NK-92 (cell line): ENCODE results near the gene B4GALNT3.

Experiments used
- DNase-seq: peaks from one replicate; lab custom pipeline; 2025; ENCODE audit not compliant: unreplicated experiment; lab: John Stamatoyannopoulos, UW

B4GALNT3 gene

DNA sequence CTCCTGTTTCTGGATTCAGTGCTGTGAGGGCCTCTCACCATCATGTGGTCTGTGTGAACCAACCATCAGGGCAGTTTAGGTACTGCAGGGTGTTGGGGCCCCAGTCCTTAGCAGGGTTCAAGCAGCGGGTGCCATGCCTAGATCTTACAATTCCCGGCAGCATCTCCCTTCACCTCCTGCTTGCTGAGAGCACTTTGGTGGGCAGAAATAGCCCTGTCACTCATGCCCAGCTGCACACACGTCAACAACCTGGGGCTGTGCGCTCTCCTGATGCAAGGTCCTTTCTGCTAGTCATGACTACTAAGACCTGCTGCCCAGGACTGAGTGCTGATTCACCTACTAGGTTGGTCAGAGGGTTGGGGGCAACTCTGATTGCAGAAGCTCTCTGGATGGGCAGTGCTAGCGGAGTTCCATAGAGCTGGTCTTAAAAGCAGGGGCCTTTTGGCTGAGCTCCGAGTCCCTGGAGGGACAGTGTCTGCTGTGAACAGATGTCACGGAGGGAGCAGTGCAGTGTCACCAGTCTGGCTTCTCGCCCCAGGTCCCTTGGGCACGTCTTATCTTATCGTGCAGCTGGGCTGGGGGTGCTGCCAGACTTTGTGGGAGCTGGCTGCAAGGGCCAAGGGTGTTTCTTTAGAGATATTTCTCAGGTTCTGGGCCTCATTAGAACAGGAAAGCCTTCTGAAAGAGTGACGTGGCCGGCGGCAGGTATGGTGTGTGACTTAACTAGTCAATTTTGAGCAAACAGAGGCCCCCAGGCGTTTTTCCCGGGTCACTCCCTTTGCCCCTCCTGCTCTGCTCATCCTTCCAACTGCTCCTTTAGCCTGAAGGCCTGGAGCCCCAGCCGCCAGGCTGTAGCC is 131.7 kb downstream of the B4GALNT3 start:
- DNase-seq: no peak

GRCh38 chr12:592024-592505 is 132.3 kb downstream of the B4GALNT3 start:
- DNase-seq: no peak

GRCh38 chr12:593396-594270 is 133.9 kb downstream of the B4GALNT3 start:
- no peak for DNase-seq

DNA sequence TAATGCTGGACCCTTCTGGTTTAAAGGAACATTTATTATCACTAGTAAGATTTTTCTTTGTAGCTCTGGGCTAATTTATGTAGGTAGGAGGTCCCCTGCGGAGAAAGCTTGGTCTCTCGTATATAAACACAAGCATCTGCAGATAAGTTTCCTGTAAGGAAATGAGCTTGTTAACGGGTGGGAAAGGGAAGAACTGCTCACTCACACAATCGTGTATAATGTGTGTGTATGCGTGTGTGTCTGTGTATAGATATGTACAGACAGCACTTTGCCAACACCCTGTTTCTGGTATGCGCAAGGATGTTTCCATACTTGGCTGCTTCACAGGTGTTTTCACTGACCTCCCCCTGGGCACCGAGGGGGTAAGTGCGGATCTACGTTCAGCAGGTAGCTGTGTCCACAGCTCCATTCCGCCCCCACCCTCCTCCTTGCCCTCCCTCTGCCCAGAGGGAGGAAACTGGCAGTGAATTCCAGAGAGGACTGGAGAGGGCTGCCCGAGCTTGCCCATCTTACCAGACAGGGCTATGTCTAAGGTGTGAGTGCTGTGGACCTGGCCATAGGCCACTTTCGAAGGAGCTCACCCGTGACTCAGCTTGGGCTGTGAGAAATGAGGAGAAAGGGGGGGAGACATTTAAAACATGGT is 138.3 kb downstream of the B4GALNT3 start:
- DNase-seq: no peak

DNA sequence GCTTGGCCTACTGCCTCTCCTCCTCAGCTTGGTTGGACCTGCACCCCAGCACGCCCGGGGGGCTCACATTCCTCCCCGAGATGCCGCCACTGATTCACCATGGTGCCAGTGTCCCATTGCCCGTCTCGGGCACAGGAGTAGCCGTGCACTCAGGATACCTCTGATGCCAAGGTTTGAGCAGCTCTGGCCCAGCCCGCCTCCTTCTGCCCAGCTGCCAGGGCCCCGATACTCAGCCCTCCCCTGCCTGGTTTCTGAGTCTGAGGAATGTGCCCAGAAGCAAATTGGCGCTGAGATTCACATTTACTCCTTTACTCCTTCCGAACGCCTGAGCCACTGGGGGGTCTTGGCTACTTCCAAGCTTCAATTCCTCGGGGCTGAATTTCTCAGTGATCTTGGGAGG is 140.0 kb downstream of the B4GALNT3 start:
- no peak for DNase-seq

GRCh38 chr12:601976-602699 is 142.4 kb downstream of the B4GALNT3 start:
- DNase-seq: no peak

GRCh38 chr12:602700-603068 is 142.9 kb downstream of the B4GALNT3 start:
- no peak for DNase-seq

DNA sequence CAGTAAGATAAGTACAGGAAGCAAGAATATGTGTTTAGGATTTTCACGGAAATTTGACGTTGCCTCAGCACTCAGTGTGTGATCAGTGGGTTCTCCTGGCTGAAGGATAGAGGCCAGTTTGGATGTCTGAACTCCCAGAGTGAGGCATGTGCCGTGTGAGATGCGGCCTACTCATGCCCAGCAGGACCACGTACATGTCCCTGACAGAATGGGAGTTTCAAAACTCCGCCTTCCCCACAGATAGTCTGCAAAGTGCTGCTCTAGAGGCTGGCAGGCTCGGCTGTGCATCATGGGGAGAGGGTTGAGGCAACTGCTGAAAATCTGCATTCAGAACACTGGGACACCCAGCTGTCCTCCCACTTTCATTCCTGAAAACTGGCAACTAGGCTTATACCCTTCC is 145.2 kb downstream of the B4GALNT3 start:
- DNase-seq: no peak

GRCh38 chr12:607541-608001 is 147.8 kb downstream of the B4GALNT3 start:
- no peak for DNase-seq

- no peak for DNase-seq
These were observed 148.7 kb downstream of the B4GALNT3 start for GRCh38 chr12:608413-608812.

DNA sequence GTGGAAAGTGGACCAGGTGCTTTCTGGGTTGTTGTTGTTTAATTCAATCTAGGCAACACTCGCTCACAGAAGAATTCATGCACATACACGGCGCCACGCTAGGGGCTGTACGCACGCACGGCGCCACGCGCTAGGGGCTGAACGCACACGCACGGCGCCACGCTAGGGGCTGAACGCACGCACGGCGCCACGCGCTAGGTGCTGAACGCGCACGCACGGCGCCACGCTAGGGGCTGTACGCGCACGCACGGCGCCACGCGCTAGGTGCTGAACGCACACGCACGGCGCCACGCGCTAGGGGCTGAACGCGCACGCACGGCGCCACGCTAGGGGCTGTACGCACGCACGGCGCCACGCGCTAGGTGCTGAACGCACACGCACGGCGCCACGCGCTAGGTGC is 149.2 kb downstream of the B4GALNT3 start:
- no peak for DNase-seq

GRCh38 chr12:611721-612120 is 152.0 kb downstream of the B4GALNT3 start:
- DNase-seq: no peak

DNA sequence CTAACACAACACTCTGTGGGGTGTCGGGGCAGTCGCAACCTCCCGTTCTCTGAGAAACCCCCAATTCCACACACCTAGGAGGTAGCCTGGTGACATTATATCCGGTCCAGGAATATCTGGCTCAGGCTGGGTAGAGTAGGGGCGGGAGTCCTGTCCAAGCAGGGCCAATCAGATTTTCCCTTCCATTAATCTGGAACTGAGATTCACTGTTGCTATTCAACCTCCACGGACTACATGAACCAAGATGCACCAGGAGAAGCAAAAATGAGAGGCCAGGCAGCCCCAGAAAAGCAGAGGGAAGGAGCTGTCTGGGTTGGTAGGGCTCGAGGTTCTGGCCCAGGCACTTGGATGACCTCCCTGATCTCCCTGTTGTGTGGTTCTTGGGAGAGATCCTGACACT is 152.6 kb downstream of the B4GALNT3 start:
- DNase-seq: no peak

GRCh38 chr12:612886-613285 is 153.1 kb downstream of the B4GALNT3 start:
- no peak for DNase-seq
